Hippocampal formation (tissue), 2 donors: ENCODE data around the gene PIGC.
"Not testable (repeated sequence)": the region's sequence is repeated elsewhere in the genome, so short reads cannot be mapped to it uniquely, and the experiment has no call there.

ENCODE experiments used
- DNase-seq, 2 donors: peaks; one replicate each; lab custom pipeline; 2025; lab: John Stamatoyannopoulos, UW

PIGC gene

DNA sequence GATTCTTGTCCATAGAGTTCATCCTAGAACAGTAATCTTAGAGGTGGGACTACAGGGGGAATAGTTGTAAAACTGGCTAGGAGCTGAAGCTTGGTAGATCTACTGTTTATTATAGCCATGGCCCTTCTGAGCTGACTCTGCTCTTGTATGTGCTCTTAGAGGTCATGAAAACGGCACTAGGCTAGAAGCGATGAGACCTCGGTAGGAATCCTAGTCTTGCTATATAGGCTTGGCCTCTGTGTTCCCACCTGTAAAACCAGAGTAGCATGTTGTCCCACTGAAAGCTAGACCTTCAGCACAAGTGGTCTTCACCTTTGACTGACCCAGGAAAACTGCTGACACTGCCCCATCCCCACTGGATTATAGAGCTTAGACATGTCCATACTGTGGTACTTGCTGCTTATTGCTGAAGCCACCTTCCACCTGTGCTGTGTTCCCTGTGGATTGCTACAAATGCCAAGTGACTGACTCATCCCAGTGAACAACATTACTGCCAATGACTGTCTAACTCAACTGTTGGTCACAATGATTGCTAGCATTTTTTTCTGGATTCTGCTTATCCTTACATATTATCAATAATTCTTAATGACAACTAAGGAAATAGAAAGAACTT is 23.0 kb upstream of the PIGC start:
- DNase-seq: no peak

DNA sequence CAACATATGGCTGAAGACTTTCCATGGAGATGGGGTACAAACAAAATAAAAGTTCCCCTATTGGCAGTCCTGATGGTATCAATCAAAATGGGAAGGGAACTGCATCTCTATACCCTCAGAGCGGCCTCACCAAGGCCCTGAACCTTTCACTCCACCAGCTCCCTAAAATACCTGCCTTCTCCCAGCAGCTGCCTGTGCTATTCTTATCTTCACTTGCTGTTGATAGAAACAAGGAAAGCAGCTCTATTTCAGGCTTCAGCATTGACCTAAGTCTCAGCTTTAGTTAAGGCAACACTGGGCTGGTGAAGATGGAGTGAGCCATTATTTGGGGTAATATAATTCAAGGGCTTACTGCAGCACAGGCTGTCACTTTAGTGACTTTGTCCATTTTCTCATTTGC is 21.7 kb upstream of the PIGC start:
- no peak for DNase-seq

DNA sequence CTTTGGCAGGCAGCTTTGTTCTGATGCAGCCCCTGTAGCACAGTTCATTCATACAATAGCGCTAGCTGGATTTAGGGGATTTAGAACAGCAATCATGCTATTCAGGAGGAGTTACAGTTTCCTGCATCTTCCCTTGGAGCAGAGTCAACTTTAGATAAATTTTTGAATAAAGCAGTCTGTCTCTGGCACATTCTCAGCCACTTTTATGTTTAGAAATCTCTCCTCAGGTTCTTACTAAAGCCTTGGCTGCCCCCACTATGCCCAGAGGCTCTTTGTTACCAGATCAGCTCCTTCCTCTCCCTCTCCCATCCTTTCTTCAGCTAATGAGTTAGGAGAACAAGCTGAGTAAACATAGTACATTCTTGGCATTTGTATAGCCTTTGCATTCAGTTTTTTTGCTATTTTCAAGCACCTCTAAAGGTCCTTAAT is 17.0 kb upstream of the PIGC start:
- DNase-seq: no peak

DNA sequence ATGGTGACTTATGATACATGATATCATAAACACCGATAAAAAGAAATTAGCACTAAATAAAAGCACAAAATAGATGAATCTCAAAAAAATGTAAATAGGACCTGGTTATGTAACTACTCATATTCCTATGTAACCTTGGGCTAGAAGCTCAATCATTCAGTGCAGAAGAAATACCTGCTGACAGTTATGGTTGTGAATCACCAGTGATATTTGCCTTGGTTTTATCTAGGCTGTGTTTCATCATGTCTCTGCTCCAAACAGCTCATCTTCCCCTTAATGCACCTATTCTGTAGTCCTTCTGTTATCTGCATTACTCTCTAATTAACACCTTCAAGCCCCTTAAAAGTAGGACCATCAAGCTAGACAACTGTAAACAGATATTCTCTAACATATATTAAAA is 16.3 kb upstream of the PIGC start:
- DNase-seq: no peak

DNA sequence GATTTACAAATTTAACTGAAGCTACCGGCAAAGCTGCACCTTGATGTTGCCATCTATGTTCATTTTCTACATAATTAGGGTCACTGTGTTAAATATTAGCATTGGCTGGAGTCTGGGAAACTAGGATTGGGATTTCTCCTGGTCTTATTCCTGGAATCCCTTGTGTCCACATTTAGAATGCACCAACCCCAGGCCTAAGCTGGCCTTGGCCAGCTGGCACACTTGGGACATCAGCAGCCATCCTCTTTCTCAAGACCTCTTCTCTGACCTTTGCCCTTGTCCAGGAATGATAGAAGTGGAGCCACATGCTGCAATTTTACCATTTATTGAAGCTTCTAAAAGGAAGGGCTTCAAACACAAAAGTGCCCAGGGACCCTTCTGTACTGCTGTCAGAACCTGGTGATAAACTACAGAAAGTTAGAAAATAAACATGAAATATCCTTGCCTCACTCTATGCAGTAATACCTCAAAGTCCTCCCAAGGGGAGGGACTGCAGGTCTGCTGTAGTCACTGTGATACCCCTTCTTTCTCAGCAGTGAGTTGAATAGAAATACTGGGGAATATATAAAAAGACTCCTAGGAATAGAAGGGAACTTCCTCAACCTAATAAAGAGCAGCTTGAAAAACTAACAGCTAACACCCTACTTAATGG is 13.7 kb upstream of the PIGC start:
- no peak for DNase-seq

DNA sequence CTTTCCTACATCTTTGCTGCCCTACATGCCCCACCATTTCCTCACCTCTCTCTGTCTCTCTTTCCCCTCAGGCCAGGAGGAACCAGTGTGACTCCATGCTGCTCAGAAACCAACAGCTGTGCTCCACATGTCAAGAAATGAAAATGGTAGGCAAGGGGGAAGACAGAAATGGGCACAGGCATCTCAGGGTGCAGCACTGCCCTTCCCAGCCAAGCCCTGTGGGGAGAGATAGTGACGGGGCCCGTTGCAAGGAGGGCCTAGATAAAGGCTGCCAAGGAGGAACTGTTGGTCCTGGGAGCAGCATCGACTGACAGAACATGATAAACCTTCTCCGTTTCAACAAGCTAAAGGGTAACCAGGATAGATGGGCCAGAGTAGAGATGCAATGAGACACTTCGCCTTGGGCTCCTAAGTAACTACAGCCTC is 12.5 kb upstream of the PIGC start:
- DNase-seq: no peak

DNA sequence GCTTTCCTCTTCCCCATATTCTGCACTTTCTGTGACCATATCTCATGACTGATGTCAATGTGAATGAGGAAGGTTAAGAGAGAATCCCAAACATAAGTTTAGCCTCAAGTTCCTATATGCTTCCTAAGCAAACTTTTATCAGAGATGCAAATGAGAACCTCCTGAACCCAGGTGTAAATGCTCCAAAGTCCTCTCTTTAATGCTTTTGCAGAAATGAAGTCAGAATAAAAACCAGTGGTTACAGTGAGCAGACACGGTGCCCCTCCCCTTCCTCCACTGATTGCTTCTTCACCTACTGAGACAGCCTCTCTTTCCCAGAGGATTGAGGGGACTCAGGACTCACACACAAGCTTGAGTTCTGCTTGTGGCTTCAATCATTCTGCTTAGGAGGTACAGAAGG is 11.6 kb upstream of the PIGC start:
- DNase-seq: no peak

DNA sequence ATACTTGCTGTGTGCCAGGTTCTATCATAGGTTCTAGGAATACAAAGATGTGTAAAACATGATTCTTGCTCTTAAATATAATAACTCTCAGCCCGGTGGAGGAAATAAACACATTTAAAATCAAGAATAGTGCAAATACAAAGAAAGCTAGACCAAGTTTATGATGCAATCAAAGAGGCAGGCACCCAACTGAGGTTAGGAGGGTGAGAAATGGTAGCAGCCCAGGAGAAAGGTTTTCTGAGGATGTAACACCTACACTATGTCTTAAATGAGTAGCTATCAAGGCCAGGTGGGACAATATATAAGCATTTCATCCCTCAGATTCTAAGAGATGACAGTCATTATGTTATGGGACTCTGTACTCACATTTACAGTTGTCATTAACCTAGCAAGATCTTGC is 9.7 kb upstream of the PIGC start:
- DNase-seq: no peak

DNA sequence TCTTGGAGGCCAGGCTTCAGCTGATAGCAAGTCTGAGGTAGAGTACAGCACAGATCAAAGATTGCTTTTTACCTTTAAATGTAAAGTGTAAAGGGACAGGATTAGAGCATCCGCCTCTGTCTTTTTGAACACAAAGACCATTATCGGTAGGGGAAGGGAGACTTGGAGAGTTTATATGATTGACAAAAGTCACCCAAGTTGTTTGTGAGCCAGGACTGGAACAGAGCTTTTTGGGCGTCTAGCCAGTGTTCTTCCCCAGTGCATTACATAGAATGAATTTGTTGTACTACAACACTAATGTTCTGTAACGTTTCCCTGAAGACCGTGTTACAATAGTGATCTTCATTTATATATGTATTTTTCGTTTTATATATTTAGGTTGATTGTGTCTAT is 9.3 kb upstream of the PIGC start:
- no peak for DNase-seq

DNA sequence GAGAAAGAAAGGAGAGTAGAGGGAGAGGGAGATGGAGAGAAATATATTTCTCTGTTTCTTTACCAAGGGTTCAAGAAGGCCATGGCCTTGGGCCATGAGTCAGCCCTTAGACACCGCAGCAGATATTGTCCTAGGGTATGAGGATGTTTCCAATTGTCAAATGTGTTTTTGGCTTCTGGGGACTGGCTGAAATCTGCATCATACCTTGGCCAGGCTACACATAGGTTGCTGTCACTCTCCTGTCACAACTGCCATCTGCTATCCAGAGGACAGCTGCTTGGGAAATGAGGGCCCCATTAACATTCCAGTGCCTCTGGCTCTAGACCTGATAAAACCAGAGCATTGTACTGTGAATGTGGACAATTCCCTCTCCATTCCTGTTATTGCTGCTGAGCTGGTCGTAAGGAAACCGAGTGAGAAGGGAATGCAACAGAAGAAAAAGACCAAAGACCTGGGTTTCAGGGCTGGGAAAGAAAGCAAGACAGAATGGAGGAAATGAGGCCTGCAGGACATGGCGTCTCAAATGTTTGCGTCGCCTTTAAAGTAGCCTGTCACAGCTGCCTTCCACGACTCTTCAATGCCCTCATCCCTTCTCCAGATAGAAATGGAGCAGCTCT is 8.8 kb upstream of the PIGC start:
- DNase-seq: no peak

DNA sequence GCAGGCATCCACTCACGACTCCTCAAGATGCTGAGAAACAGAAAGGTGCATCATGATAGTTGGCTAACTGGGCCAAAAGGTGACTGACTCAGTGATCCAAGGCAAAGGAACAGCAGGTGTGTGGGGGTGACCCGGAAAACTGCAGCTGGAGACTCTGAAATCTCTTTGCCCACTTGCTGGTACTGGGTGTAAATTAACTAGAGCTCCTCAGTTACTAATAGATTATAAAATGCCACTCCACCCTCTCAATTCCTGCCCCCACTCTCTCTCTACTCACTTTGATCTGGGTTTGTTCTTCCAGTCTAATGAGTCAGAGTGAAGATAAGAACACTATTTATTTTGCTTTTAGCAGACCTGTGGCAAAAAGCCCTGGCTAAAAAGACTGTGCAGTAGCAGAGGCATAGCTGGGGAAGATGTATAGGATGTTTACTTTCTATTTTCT is 7.2 kb upstream of the PIGC start:
- DNase-seq: no peak

DNA sequence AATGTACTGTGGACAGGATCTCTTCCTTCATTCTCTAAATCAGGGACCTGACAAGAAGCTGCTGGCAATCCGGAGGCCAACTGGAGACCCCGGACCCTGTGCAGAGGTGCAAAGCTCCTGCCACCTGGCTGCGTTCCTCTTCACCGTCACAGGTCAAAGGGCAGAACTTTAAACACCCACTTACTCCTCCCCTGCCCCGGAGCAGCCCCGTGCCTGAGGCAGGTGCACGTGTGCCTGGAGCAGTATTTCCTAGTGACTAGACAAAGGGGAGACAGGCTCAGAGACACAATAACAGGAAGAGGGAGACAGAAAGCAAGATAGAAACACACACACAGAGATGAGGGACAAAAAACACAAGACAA is 6.6 kb upstream of the PIGC start:
- no peak for DNase-seq

DNA sequence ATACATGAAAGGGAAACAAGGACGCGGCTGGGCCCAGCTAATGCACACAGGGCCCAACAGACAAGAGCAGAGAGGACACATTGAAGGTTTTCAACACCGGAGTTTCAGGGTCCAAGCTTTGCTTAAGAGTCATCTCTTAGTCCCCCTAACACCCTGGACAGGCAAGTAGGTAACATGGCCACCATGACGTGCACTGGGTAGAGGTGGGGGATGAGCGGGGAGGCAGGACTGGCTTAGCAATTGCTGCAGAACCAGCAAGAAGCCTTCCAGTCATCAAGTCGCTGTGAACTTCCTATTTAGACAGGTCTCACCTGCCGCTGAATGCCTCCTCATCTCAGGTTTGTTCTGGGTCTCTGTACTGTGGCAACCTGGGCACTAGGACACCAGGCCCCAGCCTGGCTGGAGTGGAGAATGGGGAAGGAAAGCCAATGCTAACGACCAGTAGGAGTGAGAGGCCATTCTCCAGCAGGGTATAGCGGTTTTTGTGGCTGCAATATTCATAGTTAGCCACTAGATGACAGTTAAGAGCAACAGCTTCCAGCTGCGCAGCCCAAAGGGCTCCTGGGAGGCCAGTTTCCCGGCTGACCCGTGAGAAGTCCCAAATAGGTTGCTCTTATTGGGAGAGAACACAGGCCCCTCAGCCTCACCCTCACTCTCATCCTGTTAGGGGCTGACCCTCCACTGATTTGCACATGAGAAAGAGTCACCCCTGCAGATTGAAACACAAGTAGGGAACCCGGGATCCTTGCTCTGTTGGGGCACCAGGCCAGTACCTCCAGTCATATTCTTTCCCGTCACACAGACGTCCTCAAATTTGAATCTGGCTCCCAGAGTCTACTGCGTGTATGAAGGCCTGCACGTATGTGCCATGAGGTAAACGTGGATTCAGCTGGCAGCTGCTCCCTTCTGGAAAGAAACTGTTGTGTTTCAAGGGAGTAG is 6.0 kb upstream of the PIGC start:
- DNase-seq: peak in 1 of 2 donors; percentile 42

DNA sequence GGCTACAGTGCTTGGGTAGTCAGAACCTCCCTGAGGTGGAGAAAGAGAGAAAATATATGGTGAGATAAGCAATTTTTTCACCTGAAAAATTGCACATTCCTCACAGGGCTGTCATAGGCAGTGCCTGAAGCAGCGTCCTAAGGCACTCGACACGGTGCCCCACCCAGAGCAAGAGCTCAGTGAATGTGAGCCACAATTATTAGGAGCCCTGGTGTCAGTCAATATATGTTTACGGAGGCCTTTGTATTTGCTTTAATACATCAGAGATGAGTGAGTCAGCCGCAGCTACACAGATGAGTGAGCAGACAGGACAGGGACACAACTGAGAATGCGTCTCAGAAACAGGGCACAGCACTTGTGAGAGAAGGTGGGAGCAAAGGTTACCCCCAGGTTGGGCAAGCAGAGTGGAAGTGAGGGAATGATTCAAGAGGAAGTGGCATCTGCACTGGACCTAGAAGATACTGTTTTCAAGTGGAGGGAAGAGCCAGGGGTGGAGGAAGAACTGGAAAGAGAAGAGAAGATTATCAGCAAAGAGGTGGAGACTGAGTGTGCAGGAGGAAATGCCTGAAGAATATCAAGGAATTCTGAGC is 5.2 kb upstream of the PIGC start:
- no peak for DNase-seq

DNA sequence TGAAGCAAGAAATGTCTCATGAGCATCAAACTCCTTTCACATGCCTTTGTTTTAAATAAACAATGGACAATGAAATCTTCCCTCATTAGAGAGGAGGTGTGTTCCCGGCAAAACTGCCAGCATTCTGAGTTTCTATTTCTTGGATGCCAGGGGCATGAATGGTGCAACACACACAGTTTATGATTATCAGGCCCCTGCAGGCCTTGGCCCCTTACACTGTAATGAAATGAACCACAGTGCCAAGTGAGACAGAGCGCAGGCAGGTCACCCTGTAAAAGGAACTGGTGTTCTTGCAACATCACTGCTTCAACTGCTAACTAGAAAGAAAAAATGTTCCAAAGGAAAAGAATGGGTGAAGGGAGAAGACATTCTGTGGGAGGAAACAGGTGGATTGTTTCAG is 3.8 kb upstream of the PIGC start:
- DNase-seq: no peak

DNA sequence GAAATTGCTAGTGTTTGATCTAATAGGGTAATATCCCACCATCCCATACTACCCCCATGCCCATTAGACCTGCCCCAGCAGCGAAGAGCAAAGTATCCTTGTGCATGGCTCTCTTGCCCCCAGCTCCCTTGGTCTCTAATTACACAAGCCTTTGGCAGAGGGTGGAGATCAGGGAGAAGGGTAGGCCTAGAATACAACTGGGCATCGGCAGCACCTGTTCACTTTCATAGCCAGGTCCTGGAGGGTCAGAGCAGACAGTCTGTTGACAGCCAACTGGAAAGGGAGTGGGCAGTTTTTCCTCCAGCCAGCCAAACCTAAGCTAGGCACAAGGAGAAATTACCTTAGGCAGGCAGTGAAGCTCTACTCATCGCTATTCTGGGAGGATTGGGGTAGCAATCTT is 2.7 kb upstream of the PIGC start:
- no peak for DNase-seq

DNA sequence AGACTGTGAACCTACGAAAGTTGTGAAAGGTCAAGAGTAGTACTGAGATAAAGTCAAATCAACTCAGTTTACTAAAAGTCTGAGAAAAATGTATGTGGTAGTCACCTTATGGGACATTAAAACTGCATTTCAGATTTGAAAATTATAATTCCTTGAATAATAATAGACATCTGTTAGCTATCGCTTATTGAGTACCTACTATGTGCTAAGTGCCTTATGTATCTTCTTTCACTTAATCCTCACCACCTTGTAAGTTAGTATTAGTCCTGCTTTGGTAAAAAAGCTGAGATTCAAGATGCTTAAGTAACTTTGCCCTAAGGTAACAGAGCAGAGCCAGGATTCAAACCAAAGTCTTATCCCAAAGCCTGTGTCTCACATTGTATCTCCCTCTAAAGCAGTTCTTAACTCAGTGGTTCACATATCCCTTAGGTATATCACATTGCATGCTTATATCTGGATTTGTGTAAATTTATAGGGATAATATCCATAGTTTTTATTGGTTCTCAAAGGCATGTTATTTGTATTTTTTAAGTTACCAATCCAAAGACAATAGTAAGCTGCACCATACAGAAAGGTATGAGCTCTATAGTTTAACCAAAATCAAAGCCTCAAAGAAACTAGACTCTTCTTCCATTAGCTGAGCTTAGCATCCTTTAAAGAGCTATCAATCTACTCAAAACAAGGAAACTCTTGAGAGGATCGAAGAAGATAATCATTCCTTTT is 865 bp downstream of the PIGC start:
- DNase-seq: no peak

DNA sequence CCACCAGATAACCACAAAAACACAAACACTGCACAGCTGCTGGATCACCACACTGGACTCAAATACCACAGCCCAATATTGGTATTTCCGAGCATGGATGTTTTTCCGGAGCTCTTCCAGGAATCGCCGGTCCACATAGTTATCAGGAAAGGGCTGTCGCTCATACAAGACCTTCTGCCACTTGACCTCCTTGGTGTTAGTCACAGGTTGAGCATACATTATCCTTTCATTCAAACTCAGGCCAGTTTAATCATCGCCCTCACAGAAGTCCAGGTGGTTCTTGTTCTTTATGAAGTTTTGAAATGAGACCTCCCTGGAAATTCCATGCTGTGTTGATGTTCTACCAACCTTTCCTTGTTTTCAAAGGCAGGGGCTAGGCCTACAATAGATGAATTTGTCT is 1.5 kb downstream of the PIGC start:
- no peak for DNase-seq

DNA sequence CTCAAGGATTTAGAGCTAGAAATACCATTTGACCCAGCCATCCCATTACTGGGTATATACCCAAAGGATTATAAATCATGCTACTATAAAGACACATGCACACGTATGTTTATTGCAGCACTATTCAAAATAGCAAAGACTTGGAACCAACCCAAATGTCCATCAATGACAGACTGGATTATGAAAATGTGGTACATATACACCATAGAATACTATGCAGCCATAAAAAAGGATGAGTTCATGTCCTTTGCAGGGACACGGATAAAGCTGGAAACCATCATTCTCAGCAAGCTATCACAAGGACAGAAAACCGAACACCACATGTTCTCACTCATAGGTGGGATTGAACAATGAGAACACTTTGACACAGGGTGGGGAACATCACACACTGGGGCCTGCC is 6.7 kb downstream of the PIGC start:
- DNase-seq: not testable (repeated sequence)

DNA sequence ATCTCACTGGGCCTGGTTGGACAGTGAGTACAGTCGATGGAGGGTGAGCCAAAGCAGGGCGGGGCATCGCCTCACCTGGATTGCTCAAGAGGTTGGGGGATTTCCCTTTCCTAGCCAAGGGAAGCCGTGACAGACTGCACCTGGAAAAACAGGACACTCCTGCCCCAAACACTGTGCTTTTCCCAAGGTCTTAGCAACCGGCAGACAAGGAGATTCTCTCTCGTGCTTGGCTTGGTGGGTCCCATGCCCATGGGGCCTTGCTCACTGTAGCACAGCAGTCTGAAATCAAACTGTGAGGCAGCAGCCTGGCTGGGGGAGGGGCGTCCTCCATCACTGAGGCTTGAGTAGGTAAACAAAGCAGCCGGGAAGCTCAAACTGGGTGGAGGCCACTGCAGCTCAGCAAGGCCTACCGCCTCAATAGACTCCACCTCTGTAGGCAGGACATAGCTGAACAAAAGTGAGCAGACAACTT is 12.1 kb downstream of the PIGC start:
- no peak for DNase-seq

DNA sequence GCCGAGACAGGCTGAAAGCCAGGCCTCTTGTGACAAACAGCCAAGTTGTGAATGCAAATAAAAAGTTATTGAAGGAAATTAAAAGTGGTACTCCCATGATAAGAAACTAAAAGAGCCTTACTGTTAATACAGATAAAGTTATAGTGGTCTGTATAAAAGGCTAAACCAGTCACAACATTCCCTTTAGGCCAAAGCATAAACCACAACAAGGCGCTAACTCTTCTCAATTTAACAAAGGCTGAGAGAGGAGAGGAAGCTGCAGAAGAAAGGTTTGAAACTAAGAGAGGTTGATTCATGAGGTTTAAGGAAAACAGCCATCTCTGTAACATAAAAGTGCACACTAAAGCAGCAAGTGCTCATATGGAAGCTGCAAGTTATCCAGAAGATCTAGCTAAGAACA is 12.7 kb downstream of the PIGC start:
- DNase-seq: no peak

DNA sequence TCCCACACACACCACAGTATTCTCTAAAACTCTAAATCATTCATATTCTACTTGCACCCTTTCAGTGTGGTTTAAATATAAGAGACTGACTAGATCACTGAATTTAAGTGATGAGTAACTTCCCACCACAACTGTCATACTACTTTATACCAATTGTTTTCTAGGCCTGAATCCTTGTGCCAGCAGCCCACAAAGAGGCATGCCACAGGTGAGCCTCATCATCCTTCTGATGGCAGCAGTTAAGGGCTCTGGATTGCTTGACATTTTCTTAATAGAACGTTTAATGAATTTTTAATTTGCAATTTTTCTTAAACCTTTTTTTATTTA is 13.8 kb downstream of the PIGC start:
- no peak for DNase-seq
